ENCODE data around the gene STMN1.

STMN1 gene

GRCh38 chr1:25914074-25914995 is 8.1 kb upstream of the STMN1 start:
- no peak for TF ChIP-seq CTCF (IDR thresholded peaks at IDR 0.05)
- no peaks in the 10 kb centered on the region for H3K4me1 ChIP-seq (ENCODE audit: control insufficient read depth in 1 of 2, insufficient read depth in 1 of 2, low read depth in 1 of 2, low read length in 1 of 2)
- H3K4me3 ChIP-seq (ENCODE audit: low read depth in 1 of 2, low read length in 1 of 2): no peak overlapping the region
- no peak overlapping the region for H3K27ac ChIP-seq
- no peaks in the 10 kb centered on the region for H3K36me3 ChIP-seq
- H3K9me3 ChIP-seq: no peaks in the 10 kb centered on the region
- H3K27me3 ChIP-seq: no peaks in the 10 kb centered on the region

- H3K36me3 ChIP-seq: no peaks in the 10 kb centered on the region
- no peak overlapping the region for H3K4me3 ChIP-seq (ENCODE audit: low read depth in 1 of 2, low read length in 1 of 2)
- no peak overlapping the region for H3K27ac ChIP-seq
- no peaks in the 10 kb centered on the region for H3K4me1 ChIP-seq (ENCODE audit: control insufficient read depth in 1 of 2, insufficient read depth in 1 of 2, low read depth in 1 of 2, low read length in 1 of 2)
- no peak for TF ChIP-seq CTCF (IDR thresholded peaks at IDR 0.05)
- H3K27me3 ChIP-seq: peaks cover 1% of the 10 kb centered on the region
- H3K9me3 ChIP-seq: no peaks in the 10 kb centered on the region
Measured at GRCh38 chr1:25913206-25913605, 7.0 kb upstream of the STMN1 start.

DNA sequence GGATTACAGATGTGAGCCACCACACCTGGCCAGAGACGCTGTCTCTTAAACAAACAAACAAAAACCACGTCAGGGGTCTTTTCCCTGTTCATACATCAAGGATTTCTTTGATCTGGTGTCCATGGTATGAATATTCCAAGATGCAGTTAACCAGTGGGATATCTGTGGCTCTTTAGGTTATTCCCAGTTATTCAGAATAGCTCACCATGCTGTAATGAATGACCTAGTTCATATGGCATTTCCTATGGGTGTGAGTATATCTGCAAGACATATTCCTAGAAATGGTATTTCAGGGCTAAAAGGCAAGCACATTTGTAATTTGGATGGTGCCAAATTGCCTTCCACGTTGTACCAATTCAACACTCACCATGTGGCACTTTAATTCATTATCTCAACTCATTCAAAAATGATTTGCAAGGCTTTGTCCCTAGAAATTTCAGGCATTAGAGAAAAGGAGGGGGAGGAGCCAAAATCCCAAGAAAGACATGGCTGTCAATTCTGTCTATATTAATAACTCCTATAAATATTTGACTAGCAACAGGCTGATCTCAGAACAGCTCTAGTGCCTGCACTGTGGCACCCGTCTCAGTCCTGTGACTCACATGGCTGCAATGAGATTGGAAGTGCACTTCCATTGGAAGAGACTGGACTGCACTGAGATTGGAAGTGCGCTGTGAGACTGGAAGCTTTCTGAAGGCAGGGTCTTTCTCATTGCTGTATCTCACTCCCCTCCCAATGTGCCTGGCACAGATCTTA is 6.0 kb upstream of the STMN1 start:
- no peak for TF ChIP-seq CTCF (IDR thresholded peaks at IDR 0.05)

GRCh38 chr1:25911162-25911561 is 4.9 kb upstream of the STMN1 start:
- Histone ChIP-seq H3K4me1 (ENCODE audit: control insufficient read depth in 1 of 2, insufficient read depth in 1 of 2, low read depth in 1 of 2, low read length in 1 of 2) (peaks cover 7% of the 10 kb centered on the region in 2 experiments), H3K27me3 (peaks cover 21% of the 10 kb centered on the region), H3K9me3 (no peaks in the 10 kb centered on the region), H3K27ac (no peak overlapping the region), H3K4me3 (ENCODE audit: low read depth in 1 of 2, low read length in 1 of 2) (no peak overlapping the region), H3K36me3 (no peaks in the 10 kb centered on the region)
- TF ChIP-seq CTCF (IDR thresholded peaks at IDR 0.05): no peak

More for the DNA sequence above, 6.0 kb upstream of the STMN1 start:
- Histone ChIP-seq H3K9me3 (no peaks in the 10 kb centered on the region), H3K27ac (no peak overlapping the region), H3K4me1 (ENCODE audit: control insufficient read depth in 1 of 2, insufficient read depth in 1 of 2, low read depth in 1 of 2, low read length in 1 of 2) (no peaks in the 10 kb centered on the region), H3K27me3 (peaks cover 11% of the 10 kb centered on the region), H3K4me3 (ENCODE audit: low read depth in 1 of 2, low read length in 1 of 2) (no peak overlapping the region), H3K36me3 (no peaks in the 10 kb centered on the region)

- no peak for TF ChIP-seq CTCF (IDR thresholded peaks at IDR 0.05)
- peaks cover 28% of the 10 kb centered on the region for H3K27me3 ChIP-seq
- no peak overlapping the region for H3K27ac ChIP-seq
- peaks cover 21 to 25% of the 10 kb centered on the region in 2 experiments for H3K4me1 ChIP-seq (ENCODE audit: control insufficient read depth in 1 of 2, insufficient read depth in 1 of 2, low read depth in 1 of 2, low read length in 1 of 2)
- H3K9me3 ChIP-seq: no peaks in the 10 kb centered on the region
- no peaks in the 10 kb centered on the region for H3K36me3 ChIP-seq
- H3K4me3 ChIP-seq (ENCODE audit: low read depth in 1 of 2, low read length in 1 of 2): no peak overlapping the region
Measured at GRCh38 chr1:25909040-25909439, 2.8 kb upstream of the STMN1 start.

Measured in neutrophil (primary cell).